Occipital lobe (tissue), 2 donors: ENCODE measurements around the gene RNU5B-1. TPM values are rescaled to one million over a fixed set of nuclear protein-coding genes. Genes with fewer than 3 reads are reported as not detected.

ENCODE experiments used
- DNase-seq: peaks from one replicate; lab custom pipeline; 2025; lab: John Stamatoyannopoulos, UW
- total RNA-seq: library from RNA; depleted of rRNA; stranded (reverse); fragments of >200 nt; gene quantifications from one replicate; pipeline ENCODE4 v1.2.3, GENCODE V29; 2014

RNU5B-1 gene
- total RNA-seq, 1 donor from 2014 or later = not detected

GRCh38 chr15:65287520-65287855 lies 17.0 kb upstream of the RNU5B-1 start:
- no peak for DNase-seq

DNA sequence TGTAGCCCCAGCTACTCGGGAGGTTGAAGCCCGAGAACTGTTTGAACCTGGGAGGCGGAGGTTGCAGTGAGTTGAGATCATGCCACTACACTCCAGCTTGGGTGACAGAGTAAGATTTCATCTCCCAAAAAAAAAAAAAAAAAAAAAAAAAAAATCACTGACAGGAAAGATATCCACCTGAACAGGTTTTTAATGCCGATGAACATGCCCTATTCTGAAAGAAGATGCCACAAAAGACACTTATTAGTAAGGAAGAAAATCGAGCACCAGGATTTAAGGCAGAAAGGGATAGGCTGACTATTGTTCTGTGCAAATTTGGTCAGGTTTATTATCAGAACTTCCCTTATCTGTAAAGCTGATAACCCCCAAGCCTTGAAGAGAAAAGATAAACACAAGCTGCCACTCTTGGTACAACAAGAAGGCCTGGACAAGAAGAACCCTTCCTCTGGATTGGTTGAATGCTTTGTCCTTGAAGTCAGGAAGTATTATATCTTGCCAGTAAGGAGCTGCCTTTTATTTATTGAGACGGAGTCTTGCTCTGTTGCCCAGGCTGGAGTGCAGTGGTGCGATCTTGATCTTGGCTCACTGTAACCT lies 15.1 kb upstream of the RNU5B-1 start:
- no peak for DNase-seq

DNA sequence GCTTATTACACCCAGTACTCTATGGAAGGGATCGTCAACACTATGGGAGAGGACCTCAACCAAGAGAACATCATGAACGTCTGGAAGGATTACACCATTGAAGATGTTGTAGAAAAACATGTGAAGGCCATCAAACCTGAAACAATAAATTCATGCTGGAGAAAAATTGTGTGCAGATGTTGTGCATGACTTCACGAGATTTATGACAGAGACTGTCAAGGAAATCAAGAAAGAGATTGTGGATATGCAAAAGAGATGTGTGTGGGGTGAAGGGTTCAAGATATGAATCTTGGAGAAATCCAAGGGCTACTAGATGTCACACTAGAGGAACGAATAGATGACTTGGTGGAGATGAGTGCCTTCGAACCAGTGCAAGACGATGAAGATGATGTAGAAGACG lies 14.2 kb upstream of the RNU5B-1 start:
- no peak for DNase-seq

DNA sequence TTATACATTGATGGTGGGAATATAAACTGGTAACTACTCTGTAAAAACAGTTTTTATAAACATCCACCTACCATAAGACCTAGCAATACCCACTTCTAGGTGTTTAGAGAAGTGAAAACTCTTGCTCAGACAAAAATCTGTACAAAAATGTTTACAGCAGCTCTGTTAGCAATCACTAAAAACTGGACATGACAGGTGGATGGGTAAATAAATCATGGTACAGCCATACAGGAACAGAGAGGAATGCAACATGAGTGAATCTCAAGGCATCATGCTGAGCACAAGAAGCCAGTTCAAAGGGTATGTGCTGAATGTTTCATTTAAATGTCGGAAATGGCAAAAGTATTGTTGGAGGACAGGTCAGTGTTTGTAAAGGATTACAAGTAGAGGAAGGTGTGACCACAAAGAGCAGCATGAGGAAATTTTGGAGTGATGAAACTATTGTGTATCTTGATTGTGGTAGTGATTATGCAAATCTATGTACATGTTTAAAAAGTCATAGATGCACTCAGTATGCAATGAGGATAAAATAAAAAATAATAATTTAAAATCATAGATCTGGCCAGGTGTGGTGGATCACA lies 11.4 kb upstream of the RNU5B-1 start:
- no peak for DNase-seq

DNA sequence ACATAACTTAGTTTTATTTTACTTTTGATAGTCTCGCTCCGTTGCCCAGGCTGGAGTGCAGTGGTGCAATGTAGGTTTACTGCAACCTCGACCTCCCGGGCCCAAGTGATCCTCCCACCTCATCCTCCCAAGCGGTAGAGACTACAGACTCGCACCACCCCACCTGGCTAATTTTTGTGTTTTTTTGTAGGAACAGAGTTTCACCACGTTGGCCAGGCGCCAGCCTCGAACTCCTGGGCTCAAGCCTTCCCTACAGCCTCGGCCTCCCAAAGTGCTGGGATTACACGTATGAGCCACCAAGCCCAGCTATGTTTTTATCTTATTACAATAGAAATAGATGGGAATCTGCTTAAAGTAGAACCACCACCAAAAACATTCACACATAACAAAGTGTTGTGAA lies 5.7 kb upstream of the RNU5B-1 start:
- DNase-seq = no peak

DNA sequence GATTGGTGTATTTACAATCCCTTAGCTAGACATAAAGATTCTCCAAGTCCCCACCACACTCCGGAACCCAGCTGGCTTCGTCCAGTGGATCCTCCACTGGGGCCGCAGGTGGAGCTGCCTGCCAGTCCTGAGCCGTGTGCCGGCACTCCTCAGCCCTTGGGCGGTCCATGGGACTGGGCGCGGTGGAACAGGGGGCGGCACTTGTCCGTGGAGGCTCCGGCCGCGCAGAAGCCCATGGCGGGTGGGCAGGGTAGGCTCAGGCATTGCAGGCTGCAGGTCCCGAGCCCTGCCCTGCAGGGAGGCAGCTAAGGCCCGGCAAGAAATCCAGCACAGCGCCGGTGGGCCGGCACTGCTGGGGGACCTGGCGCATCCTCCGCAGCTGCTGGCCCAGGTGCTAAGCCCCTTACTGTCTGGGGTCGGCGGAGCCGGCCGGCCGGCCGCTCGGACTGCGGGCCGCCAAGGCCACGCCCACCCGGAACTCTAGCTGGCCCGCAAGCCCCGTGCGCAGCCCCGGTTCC lies 3.5 kb upstream of the RNU5B-1 start:
- no peak for DNase-seq

DNA sequence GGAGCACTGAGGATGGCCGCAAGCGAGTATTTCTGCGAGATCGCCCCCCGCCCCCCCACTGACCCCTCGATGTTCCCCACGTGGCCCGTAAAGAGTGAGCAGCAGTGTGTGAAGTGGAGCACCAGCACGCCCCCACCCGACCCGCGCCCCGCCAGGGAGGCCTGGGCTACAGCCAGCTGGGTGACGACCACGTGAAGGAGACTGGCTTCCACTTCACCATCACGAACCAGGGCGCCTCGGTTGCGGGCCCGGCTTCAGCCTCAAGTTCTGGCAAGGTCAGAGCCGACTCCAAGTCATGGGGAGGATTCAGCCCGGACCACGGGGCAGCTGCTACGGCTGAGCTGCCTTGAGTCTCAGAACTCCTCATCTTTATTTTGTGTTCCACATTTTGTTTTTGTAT lies 2.4 kb upstream of the RNU5B-1 start:
- no peak for DNase-seq

DNA sequence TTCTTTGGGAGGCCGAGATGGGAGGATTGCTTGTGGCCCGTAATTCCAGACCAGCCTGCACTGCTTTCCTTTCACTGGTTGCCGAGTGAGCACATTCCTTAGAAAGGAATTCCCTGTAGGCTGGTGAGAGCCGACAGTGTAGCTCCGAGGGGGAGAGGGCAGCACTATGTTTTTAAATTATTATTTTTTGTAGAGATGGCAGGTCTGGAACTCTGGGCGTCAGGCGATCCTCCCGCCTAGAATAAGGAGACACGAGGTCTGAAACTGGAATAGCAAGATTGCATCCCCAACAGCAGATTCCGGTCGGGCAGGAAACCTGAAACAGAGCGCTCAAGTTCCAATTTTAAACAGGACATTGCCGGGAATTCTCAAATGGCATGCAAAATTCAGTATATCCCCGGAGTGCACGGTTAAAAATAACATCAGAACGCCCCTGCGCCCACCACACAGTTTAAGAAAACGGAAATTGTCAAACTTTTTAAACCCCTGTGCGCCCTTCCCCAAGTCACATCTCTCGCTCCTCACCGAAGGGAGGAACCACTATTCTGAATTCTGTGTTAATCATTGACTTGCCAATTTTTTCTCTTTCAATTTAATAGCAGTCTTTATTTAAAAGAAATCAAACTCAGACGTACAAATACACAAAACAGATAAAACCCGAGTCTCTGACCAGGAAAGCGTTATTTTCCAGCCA lies 643 bp upstream of the RNU5B-1 start:
- DNase-seq = peak; percentile 35

DNA sequence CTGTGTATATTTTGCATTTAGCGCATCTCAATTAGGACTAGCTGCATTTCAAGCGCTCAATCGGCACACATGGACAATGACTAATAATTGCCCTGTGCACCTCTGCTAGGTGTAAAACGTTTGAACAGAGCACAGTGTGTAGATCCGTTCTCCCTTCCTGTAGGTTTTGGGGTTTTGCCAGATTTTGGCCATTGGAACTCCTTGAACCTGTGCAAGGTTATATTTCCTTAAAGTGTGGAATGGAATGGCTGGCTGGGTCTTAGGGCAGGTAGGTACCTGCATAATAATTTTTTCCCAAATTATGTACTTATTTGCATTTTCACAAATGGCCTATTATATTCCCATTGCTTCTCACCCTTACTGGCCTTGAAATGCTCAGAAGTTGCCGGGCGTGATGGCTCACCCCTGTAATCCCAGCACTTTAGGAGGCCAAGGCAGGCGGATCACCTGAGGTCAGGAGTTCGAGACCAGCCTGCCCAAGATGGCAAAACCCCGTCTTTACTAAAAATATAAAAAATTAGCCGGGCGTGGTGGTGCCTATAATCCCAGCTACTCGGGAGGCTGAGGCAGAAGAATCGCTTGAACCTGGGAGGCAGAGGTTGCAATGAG lies 777 bp downstream of the RNU5B-1 start:
- DNase-seq = no peak

GRCh38 chr15:65305776-65306175 lies 1.3 kb downstream of the RNU5B-1 start:
- DNase-seq = no peak

DNA sequence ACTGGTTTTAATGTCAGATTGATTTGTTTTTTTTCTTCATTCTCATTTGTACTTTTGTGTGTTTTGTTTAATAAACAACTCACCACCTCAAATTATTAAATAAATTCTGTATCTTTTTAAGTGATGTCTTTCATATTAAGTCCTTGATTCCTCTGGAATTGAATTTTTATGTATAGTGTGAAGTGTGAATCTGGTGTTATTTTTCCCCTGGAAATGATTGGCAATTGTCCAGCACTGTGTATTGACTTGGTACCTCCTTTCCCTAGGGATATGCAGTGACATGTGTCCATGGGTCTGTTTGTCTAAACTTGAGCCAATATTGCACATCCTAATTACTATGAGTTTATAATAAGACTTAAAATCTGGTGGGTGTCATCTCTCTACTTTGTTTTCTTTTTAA lies 2.1 kb downstream of the RNU5B-1 start:
- DNase-seq = no peak

DNA sequence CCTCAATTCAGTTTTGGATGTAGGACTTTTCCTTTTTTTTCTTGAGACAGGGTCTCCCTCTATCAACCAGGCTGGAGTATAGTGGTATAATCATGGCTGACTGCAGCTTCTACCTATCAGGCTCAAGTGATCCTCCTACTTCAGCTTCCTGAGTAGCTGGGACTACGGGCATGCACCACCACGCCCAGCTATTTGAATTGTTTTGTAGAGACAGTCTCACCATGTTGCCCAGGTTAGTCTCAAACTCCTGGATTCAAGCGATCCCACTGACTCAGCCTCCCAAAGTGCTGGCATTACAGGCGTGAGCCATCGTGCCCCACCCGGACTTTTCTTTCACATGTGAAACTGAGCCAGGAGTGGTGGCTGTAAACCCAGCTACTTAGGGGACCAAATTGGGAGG lies 3.5 kb downstream of the RNU5B-1 start:
- DNase-seq = no peak

DNA sequence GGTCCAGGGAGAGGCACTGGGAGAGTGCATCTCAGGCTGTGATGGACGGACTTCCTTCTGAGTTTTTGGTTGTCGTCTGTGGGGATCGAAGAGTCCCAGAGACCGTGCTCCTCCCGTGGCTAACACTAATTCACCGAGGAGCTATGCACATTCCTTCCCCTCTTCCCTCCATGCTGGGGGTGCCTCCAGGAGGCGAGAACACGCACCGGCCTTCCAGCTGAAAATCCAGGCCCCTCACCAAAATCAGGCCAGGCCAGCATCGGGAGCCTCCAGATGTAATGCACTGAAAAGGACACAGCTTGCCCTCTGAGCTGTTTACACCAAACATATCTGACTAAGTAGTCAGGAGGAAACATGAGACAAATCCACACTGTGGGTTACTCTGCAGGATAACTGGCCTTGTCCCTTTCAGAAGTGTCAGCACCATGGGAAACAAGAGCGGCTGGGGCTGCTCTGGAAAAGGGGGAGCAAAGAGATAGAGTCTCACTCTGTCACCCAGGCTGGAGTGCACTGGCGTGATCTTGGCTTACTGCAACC lies 5.5 kb downstream of the RNU5B-1 start:
- no peak for DNase-seq

- DNase-seq = no peak
These were observed 6.1 kb downstream of the RNU5B-1 start for GRCh38 chr15:65310431-65311137.

GRCh38 chr15:65311760-65312159 lies 7.3 kb downstream of the RNU5B-1 start:
- DNase-seq = no peak

DNA sequence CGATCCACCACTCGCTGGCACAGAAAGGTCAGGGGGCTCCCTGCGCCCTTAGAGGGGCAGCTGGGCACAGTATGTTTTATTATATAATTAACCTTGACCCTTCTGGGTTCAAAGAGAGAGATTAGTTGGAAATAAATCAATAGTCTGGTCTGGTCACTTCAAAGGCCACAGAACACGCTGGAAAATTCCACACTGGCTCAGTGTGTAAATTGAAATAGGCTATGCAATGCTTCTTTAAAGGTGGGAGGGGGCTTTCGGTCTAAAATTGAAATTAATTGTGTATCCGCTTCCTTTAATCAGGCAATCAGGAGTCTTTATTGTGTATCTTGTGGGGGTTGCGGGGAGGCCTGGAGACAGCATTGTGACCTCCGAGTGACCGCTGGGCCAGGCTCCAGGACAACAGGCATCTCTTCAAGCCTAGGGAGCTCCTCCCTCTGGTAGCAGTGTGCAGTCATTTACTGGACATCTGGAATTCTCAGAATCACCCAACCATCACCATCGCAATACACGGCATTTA lies 8.0 kb downstream of the RNU5B-1 start:
- DNase-seq = no peak

DNA sequence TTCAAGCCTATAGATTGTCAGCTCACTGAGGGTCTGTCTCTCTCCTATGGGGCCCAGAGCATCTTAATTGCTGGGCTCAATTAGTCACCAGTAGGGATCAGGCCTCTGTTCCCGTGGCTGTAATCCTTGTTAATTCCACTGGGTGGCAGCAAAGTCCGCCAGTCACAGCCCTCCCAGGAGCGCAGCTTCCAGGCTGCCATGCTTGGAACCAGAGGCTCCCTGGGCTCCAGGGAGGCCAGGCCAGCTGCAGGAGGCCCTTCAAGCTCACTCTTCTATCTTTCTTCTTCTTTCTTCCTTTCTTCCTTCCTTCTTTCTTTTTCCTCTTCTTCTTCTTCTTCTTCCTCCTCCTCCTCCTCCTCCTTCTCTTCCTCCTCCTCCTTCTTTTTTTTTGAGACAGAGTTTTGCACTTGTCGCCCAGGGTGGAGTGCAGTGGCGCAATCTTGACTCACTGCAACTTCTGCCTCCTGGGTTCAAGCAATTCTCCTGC lies 14.4 kb downstream of the RNU5B-1 start:
- DNase-seq = peak; percentile 77

DNA sequence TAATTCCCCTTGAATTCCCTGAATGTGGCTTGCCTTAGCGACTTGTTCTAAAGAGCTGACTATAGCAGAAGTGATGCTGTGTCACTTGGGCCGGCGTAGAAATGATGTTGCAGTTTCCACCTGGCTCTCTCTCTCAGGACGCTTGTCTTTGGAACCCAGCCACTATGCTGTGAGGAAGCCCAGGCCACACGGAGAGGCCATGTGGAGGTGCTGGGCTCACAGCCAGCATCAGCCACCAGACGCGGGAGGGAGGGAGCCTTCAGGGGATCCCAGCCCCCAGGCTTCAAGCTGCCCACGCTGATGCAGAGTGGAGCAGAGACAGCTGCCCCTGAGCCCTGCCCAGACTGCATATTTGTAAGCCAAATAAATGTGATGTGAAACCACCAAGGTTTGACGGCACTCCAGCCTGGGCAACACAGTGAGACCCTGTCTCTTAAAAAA lies 18.6 kb downstream of the RNU5B-1 start:
- DNase-seq = no peak

DNA sequence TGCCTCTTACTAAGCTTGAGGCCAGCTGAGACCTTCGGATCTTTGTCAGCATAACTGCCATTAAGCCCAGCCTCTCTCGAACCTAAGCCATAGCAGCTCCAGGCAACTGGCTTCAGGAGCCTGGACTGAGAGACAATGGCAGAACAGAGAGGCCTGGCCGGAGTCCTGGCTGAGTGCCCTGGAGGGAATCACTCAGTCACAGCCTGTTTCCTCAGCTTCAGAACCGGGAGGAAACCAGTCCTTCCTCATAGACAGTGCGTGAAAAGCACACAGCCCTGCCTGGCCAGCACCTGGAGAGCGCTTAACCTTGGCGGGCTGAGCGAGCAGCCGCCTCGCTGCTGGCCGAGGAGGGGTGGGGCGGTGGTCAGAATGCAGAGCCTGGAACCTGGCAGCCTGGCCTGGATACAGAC lies 21.6 kb downstream of the RNU5B-1 start:
- DNase-seq = peak; percentile 24

DNA sequence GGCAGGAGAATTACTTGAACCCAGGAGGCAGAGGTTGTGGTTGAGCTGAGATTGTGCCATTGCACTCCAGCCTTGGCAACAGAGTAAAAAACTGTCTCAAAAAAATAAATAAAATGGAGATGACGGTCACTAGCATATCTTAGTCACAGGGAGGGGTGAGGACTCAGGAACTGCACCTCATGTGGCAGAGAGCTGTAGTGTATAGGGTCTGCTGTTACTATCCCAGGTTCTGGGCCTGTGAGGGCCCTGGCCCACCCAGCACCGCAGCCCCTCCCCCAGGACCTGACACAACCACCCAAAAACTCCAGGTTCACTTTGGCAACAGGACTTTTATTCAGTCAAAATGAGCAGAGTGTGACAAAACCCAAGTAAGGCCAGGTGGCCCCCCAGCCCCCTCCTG lies 22.3 kb downstream of the RNU5B-1 start:
- no peak for DNase-seq
